C4-2B (cell line): ENCODE measurements around the gene AKR1B1.
A peak's percentile ranks its signal among the peaks of the same experiment; 100 is the strongest.

Source experiments
- H3K27ac ChIP-seq: fragments of 450-650 bp; 2 replicates; pipeline ENCODE4 v1.5.1; 2017
- ZFX ChIP-seq: fragments of 450-650 bp; IDR thresholded peaks from 2 replicates; pipeline ENCODE4 v1.6.1; 2017
- TF ChIP-seq, protein P1 (sequence below): fragments of 450-650 bp; conservative IDR thresholded peaks from 2 replicates; pipeline ENCODE4 v1.5.1; 2017; ENCODE audit warnings: mild to moderate bottlenecking

AKR1B1 gene

DNA sequence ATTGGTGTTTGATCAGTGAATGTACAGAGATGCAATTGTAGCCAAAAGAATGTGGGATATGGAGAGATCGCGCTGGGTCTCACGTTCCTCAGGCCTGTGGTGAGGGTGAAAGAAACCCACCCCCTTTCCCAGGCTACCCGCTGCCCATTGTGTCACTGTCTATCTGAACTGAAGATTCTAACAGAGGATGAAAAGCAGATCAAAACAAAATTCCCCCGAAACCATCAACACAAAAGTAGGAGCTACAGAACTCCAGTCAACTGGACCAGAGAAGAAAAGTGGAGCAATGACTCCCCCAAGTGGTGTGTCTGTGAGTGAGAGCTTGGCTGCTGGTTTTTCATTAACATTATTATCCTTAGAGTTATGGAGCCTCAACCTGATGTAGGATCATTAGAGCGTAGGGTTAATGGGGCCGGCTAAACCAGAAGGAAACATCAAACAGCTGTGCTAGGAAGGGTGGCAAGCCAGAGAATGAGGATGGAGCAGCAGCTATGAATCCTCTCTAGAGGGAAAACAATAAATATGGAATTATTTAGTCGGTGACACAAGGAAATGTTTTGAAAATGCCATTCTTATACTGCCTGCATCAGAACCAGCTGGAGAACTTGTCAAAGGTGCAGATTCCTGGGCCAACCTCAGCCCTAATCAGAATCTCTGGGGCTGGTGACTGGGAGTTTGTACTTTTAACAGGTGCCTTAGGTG is 38.3 kb downstream of the AKR1B1 start:
- TF ChIP-seq, protein P1, sequence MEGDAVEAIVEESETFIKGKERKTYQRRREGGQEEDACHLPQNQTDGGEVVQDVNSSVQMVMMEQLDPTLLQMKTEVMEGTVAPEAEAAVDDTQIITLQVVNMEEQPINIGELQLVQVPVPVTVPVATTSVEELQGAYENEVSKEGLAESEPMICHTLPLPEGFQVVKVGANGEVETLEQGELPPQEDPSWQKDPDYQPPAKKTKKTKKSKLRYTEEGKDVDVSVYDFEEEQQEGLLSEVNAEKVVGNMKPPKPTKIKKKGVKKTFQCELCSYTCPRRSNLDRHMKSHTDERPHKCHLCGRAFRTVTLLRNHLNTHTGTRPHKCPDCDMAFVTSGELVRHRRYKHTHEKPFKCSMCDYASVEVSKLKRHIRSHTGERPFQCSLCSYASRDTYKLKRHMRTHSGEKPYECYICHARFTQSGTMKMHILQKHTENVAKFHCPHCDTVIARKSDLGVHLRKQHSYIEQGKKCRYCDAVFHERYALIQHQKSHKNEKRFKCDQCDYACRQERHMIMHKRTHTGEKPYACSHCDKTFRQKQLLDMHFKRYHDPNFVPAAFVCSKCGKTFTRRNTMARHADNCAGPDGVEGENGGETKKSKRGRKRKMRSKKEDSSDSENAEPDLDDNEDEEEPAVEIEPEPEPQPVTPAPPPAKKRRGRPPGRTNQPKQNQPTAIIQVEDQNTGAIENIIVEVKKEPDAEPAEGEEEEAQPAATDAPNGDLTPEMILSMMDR: peak; percentile 83
- TF ChIP-seq ZFX: no peak
- no peak overlapping the region for H3K27ac ChIP-seq

DNA sequence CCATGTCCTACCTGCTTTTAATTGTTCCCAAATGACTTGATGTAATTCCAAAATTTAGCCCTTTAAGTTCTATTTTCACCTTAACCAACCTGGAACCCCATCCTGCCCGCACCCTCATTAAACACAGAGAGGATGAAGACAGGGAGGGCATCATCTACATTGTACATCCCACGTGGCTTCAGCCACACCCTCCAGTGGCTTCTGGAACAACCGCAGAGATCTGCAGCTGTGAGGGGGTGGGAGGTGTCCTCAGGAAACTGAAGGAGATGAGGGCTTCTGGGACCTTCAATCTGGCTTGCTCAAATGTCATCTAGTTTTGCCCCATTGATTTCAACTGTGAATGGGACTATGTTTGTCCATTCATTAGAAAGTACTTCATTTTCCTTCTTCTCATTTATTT is 39.0 kb downstream of the AKR1B1 start:
- no peak overlapping the region for H3K27ac ChIP-seq
- no peak for TF ChIP-seq ZFX
- TF ChIP-seq, protein P1: no peak

DNA sequence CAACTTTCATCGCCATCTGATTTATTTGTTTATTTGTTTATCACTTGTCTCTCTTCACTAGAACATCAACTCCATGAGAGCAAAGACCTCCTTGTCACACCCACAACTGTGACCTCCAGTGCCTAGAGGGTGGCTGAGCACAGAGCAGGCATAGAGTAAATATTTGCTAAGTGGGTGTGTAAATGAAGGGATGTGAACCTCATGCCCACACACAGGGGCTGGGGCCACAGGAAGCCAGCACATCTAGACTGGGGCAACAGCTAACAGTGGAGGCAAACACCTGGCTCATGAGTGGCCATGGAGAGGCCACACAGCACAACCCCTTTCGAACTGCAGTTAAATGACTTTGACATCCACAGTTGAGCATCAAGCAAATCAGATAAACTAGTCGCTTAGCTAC is 39.8 kb downstream of the AKR1B1 start:
- H3K27ac ChIP-seq: no peak overlapping the region
- no peak for TF ChIP-seq ZFX
- TF ChIP-seq, protein P1: no peak

DNA sequence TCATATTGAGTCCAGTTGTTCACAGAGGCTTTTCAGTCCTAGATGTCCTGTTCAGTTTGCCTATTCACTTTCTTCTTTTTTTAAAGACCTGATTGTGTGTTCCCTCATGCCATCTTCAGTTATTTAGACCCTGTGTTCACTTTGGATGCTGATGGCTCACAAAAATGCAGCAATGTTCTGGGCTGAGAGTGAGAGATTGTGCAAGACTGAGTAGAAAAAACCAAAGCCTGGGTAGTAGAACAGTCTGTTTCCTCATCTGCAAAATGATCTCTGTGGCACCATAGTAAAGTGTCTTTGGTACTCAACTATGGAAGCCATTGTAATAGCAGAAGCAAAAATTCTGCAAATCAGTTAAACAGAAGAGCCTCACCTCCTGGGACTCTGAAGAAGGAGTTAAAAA is 43.2 kb downstream of the AKR1B1 start:
- TF ChIP-seq, protein P1: no peak
- no peak for TF ChIP-seq ZFX
- H3K27ac ChIP-seq: no peak overlapping the region

DNA sequence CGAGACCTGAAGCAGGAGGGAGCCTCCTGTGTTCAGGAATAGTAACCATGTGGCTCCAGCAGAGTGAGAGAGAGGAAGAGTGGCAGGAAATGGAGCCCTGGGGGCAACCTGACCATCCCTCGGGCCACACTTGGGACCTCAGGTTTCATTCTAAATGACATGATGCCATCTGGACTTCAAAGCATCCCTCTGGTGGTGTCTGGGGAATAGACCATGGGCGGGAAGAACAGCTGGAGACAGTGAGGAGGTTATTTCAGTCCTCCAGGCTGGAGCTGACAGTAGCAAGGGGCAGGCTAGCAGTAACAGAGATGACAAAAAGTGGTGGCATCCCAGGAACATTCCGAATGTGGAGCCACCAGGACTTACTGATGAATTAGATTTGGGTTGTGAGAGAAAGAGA is 44.8 kb downstream of the AKR1B1 start:
- H3K27ac ChIP-seq: no peak overlapping the region
- TF ChIP-seq, protein P1: no peak
- TF ChIP-seq ZFX: no peak

DNA sequence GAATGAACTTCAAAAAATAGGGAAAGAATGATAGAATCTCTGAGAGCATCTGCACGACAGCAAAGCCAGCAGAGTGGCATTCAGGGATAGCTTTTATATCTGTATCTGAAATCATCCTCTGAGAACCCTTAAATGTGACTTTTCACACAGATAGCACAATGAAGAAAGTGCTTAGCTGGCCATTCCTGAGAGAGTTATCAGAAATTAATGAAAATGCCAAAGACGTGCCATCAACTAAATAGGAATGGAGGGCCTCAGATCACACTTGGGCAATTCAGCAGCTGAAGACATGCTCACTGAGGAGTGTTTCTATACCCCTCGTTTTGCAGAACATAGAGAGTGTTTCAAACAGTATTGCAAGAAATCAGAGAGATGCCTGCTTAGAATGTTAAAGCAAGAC is 51.6 kb downstream of the AKR1B1 start:
- H3K27ac ChIP-seq: no peak overlapping the region
- no peak for TF ChIP-seq ZFX
- TF ChIP-seq, protein P1: no peak

DNA sequence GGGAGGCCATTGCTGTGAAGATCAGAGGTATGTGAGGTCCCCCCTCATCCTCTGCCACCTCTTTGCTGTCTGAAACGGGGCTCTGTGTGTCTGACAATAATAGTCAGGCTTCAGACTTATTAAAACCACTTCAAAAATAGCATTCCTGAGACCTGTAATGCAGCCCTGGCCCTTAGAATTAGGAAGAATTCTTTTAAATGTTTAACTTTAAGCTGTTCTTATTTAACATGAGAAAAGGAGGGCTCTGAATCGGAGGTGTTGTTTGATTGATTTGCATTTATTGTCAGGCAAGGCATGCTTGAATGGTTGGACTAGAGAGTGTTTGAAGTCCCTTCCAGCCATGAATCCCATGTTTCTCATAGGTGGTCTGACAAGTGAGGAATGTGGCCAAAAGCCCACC is 52.5 kb downstream of the AKR1B1 start:
- no peak overlapping the region for H3K27ac ChIP-seq
- TF ChIP-seq ZFX: no peak
- TF ChIP-seq, protein P1: no peak
